ENCODE measurements around the gene RNU5B-1.

- TF ChIP-seq CTCF (IDR thresholded peaks at IDR 0.05) (no peak), POLR2A (IDR thresholded peaks at IDR 0.05) (no peak)
Measured at GRCh38 chr15:65344914-65345275, 40.4 kb downstream of the RNU5B-1 start.

All from lower leg skin (tissue), 3 donors.